Measurements from ENCODE around the gene SLC12A8.

GRCh38 chr3:125067225-125067624 is 145.3 kb downstream of the SLC12A8 start:
- TF ChIP-seq CTCF (IDR thresholded peaks at IDR 0.05) (no peak), POLR2A (IDR thresholded peaks at IDR 0.05) (no peak)

All from adrenal gland (tissue), 5 donors.